AG09309 (cell line): Measurements from ENCODE around the gene GZMB.

Experiments
- DNase-seq: peaks from one replicate; pipeline ENCODE4 v3.0.0-alpha.2; 2010; ENCODE audit warnings: low read depth
- H3K4me3 ChIP-seq: 2 replicates; pipeline ENCODE4 v1.5.1; 2011; ENCODE audit warnings: mild to moderate bottlenecking, low read depth, low read length, moderate library complexity; ENCODE audit not compliant: control insufficient read depth
- TF ChIP-seq, protein P1 (sequence below): IDR thresholded peaks from 2 replicates; pipeline ENCODE4 v1.5.1; 2011; ENCODE audit warnings: mild to moderate bottlenecking, low read depth, low read length, inconsistent platforms; ENCODE audit not compliant: insufficient read depth, control insufficient read depth; ENCODE audit errors: missing control alignments

Gene GZMB, protein sequence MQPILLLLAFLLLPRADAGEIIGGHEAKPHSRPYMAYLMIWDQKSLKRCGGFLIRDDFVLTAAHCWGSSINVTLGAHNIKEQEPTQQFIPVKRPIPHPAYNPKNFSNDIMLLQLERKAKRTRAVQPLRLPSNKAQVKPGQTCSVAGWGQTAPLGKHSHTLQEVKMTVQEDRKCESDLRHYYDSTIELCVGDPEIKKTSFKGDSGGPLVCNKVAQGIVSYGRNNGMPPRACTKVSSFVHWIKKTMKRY

DNA sequence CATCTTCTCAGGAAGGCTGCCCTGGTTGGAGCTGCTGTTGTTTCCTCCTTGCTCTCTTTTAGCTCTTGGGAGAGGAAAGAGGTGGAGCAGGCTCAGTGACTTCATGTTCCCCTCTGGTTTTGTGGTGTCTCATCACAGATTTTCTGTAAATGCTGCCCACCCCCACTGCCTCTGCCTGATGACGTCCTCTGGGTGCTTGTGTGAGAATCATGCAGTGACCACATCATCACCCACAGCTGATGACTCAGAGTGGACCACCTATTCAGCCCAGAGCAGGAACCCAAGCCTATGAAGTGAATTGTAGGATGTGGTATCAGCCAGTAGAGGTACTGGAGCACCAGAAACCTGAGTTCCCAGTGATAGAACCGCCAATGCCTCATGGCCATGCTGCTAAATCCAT is at the start of gene GZMB:
Gene GZMB, minus strand, starts transcription at position 33 of the 400 bp plus-strand sequence. Its CDS starts 30 bp downstream, at position 3.
- no peak within 1 kb of the TSS for H3K4me3 ChIP-seq
- TF ChIP-seq, protein P1, sequence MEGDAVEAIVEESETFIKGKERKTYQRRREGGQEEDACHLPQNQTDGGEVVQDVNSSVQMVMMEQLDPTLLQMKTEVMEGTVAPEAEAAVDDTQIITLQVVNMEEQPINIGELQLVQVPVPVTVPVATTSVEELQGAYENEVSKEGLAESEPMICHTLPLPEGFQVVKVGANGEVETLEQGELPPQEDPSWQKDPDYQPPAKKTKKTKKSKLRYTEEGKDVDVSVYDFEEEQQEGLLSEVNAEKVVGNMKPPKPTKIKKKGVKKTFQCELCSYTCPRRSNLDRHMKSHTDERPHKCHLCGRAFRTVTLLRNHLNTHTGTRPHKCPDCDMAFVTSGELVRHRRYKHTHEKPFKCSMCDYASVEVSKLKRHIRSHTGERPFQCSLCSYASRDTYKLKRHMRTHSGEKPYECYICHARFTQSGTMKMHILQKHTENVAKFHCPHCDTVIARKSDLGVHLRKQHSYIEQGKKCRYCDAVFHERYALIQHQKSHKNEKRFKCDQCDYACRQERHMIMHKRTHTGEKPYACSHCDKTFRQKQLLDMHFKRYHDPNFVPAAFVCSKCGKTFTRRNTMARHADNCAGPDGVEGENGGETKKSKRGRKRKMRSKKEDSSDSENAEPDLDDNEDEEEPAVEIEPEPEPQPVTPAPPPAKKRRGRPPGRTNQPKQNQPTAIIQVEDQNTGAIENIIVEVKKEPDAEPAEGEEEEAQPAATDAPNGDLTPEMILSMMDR: no peak
- DNase-seq: no peak

DNA sequence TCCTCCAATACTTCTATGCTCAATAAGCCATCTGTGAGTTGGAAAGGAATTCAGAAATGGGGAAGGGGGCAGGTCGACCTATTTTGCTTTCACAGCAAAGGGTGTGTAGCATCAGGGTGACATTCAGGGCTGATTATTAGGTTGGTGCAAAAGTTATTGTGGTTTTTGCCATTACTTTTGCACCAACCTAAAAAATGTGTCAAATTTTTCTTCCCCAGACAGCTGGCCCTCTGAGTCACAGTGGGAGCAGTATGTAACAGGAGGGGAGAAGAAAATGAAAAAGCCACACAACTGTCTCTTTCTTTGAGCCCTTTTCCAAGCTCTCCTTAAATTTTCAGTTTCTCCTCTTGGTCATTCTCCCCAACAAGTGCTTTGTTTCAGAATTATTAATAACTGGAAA is 47.1 kb upstream of the GZMB start:
- no peak for DNase-seq
- H3K4me3 ChIP-seq: no peak overlapping the region
- TF ChIP-seq, protein P1: no peak

- TF ChIP-seq, protein P1: no peak
- no peak for DNase-seq
- no peak overlapping the region for H3K4me3 ChIP-seq
These were observed 46.5 kb upstream of the GZMB start for GRCh38 chr14:24680516-24680915.

DNA sequence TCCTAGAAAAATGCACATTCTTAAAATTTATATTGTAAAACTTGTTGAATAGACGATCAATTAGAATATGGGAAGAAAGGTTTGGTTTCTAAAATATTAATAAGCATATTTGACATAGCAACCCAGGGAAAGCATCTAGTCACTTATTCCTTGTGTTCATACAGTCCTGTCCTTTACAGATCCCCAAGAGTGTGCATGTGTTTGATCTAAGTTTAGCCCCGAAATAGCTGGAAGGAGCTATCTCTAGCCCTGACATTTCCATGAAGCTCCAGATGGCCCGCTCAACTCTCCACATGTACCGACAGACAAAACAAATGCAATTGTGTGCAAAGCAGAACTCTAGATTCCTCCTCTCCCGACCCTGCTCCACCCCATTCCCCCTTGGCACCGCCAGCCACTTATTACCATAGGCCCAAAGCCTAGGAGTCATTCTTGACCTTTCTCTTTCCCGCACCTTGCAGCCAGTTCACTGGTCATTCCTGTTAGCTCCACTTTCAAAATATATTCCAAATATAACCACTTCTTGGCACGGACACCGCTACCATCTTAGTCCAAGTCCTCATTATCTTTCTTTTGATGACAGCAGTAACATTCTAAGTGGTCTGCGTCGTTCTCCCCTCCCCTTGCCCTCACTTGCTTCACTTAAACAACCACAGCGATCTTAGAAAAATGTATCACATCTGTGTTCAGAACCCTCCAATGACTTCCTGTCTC is 45.4 kb upstream of the GZMB start:
- no peak for DNase-seq
- TF ChIP-seq, protein P1: no peak
- H3K4me3 ChIP-seq: no peak overlapping the region

- TF ChIP-seq, protein P1: peak; percentile 98
- DNase-seq: peak; percentile 70
- H3K4me3 ChIP-seq: peak overlapping the region; percentile 32
These were observed 44.8 kb upstream of the GZMB start for GRCh38 chr14:24678801-24679247.

DNA sequence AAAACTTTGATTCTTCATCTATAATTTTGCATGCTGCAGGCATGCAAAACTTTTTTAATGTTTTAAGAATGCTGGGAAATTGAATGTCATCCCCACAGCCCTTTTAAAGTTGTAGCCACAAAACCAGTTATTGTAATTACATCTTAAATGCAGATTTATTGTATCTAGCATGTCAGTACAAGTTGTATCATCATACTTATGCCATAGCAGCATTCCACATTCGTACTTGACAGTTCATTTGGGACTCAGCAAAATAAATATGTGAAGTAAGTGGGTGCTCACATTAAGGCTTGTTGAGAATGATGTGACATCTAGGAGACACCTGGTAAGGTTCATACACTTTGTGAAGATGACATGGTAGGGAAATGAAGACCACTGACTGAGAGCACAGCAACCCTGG is 44.0 kb upstream of the GZMB start:
- no peak for DNase-seq
- TF ChIP-seq, protein P1: no peak
- H3K4me3 ChIP-seq: no peak overlapping the region
